ENCODE measurements around the gene GJA9. TPM values are rescaled to one million over a fixed set of nuclear protein-coding genes. Genes with fewer than 3 reads are reported as not detected.

The GJA9 gene
- total RNA-seq, 2 donors from 2014 or later: 0.09 to 0.28 TPM

- intact Hi-C loops (cut with DNase I): no loop called here
- DNase-seq (ENCODE audit: low spot score): no peak
- Histone ChIP-seq H3K27ac (no peak overlapping the region), H3K4me3 (no peak overlapping the region), H3K4me1 (replicated peaks) (no peaks in the 10 kb centered on the region), H3K36me3 (no peaks in the 10 kb centered on the region), H3K27me3 (replicated peaks; ENCODE audit: insufficient read depth) (no peaks in the 10 kb centered on the region), H3K9me3 (no peaks in the 10 kb centered on the region)
- TF ChIP-seq CTCF (IDR thresholded peaks at IDR 0.05) (no peak), POLR2AphosphoS5 (IDR thresholded peaks at IDR 0.05) (no peak), POLR2A (IDR thresholded peaks at IDR 0.05) (no peak)
Measured at GRCh38 chr1:38898653-38899230, 17.4 kb upstream of the GJA9 start.

- no peak for DNase-seq (ENCODE audit: low spot score)
- intact Hi-C loops (cut with DNase I): no loop called here
- 89% methylated on average over 2 of the region's 2 CpGs for WGBS
- no peak overlapping the region for H3K4me3 ChIP-seq
- no peaks in the 10 kb centered on the region for H3K4me1 ChIP-seq (replicated peaks)
- no peaks in the 10 kb centered on the region for H3K27me3 ChIP-seq (replicated peaks; ENCODE audit: insufficient read depth)
- no peaks in the 10 kb centered on the region for H3K9me3 ChIP-seq
- TF ChIP-seq CTCF (IDR thresholded peaks at IDR 0.05): no peak
- no peak for TF ChIP-seq POLR2A (IDR thresholded peaks at IDR 0.05)
- TF ChIP-seq POLR2AphosphoS5 (IDR thresholded peaks at IDR 0.05): no peak
- no peaks in the 10 kb centered on the region for H3K36me3 ChIP-seq
- H3K27ac ChIP-seq: no peak overlapping the region
Measured at GRCh38 chr1:38896169-38896568, 14.8 kb upstream of the GJA9 start.

GRCh38 chr1:38892976-38893375, 11.6 kb upstream of the GJA9 start:
- no peaks in the 10 kb centered on the region for H3K4me1 ChIP-seq (replicated peaks)
- no peak for DNase-seq (ENCODE audit: low spot score)
- H3K36me3 ChIP-seq: no peaks in the 10 kb centered on the region
- no peak overlapping the region for H3K27ac ChIP-seq
- intact Hi-C loops (cut with DNase I): no loop called here
- no peak overlapping the region for H3K4me3 ChIP-seq
- WGBS: 71% methylated on average over 1 of the region's 1 CpG
- no peak for TF ChIP-seq POLR2AphosphoS5 (IDR thresholded peaks at IDR 0.05)
- no peak for TF ChIP-seq POLR2A (IDR thresholded peaks at IDR 0.05)
- no peak for TF ChIP-seq CTCF (IDR thresholded peaks at IDR 0.05)
- H3K9me3 ChIP-seq: no peaks in the 10 kb centered on the region
- H3K27me3 ChIP-seq (replicated peaks; ENCODE audit: insufficient read depth): no peaks in the 10 kb centered on the region

- intact Hi-C loops (cut with DNase I): no loop called here
- DNase-seq (ENCODE audit: low spot score): no peak
- no peaks in the 10 kb centered on the region for H3K27me3 ChIP-seq (replicated peaks; ENCODE audit: insufficient read depth)
- H3K4me3 ChIP-seq: no peak overlapping the region
- H3K36me3 ChIP-seq: no peaks in the 10 kb centered on the region
- 81% methylated on average over 1 of the region's 1 CpG for WGBS
- H3K4me1 ChIP-seq (replicated peaks): no peaks in the 10 kb centered on the region
- TF ChIP-seq POLR2AphosphoS5 (IDR thresholded peaks at IDR 0.05) (no peak), POLR2A (IDR thresholded peaks at IDR 0.05) (no peak), CTCF (IDR thresholded peaks at IDR 0.05) (no peak)
- no peak overlapping the region for H3K27ac ChIP-seq
- H3K9me3 ChIP-seq: no peaks in the 10 kb centered on the region
Measured at GRCh38 chr1:38891753-38892152, 10.4 kb upstream of the GJA9 start.

- 73% methylated on average over 5 of the region's 5 CpGs for WGBS
Measured at GRCh38 chr1:38889589-38889988, 8.2 kb upstream of the GJA9 start.

More at GRCh38 chr1:38889589-38889988, 8.2 kb upstream of the GJA9 start:
- Histone ChIP-seq H3K27me3 (replicated peaks; ENCODE audit: insufficient read depth) (no peaks in the 10 kb centered on the region), H3K36me3 (no peaks in the 10 kb centered on the region), H3K27ac (no peak overlapping the region), H3K4me3 (no peak overlapping the region), H3K9me3 (no peaks in the 10 kb centered on the region), H3K4me1 (replicated peaks) (no peaks in the 10 kb centered on the region)
- intact Hi-C loops (cut with DNase I): no loop called here
- TF ChIP-seq POLR2AphosphoS5 (IDR thresholded peaks at IDR 0.05) (no peak), CTCF (IDR thresholded peaks at IDR 0.05) (no peak), POLR2A (IDR thresholded peaks at IDR 0.05) (no peak)
- no peak for DNase-seq (ENCODE audit: low spot score)
